22Rv1 (cell line): Measurements from ENCODE around the gene QSOX2.

ENCODE experiments used
- H3K27ac ChIP-seq: fragments of 450-650 bp; 2 replicates; pipeline ENCODE4 v1.5.1; 2017
- CTCF ChIP-seq: fragments of 450-650 bp; IDR thresholded peaks from 2 replicates; pipeline ENCODE4 v1.5.1; 2017; ENCODE audit warnings: mild to moderate bottlenecking
- ZFX ChIP-seq: fragments of 450-650 bp; IDR thresholded peaks from 2 replicates; pipeline ENCODE4 v1.6.1; 2017; ENCODE audit warnings: antibody characterized with exemption, borderline replicate concordance

The QSOX2 gene

DNA sequence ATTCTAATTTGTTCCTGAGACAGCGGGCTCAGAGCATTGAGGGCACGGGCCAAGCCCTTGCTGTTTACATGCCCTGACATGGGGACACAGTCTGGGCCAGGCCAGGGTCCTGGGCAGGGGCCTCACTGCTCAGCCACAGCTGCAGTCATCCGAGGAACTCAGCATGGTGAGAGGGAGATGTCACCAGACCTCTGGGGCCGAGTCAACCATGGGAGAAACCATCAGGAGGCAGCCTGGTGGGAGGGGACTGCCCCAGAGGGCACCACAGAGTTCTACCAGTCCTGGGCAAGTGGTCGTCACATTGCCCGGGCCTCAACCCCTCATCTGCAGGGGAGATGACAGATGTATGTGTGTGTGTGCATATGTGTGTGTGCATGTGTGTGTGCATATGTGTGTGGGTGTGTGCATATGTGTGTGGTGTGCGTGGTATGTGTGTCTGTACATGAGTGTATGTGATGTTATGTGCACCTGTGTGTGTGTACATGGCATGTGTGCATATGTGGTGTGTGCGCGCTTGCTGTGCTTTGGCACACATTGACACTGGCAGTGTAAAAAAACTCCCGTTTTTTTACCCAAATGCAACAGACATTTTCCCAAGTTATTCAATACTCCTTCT is 84.5 kb downstream of the QSOX2 start:
- no peak overlapping the region for H3K27ac ChIP-seq
- TF ChIP-seq ZFX, result no peak
- TF ChIP-seq CTCF, result no peak

GRCh38 chr9:136160381-136160841 is 85.2 kb downstream of the QSOX2 start:
- TF ChIP-seq ZFX (no peak), CTCF (no peak)
- no peak overlapping the region for H3K27ac ChIP-seq

GRCh38 chr9:136159851-136160250 is 85.8 kb downstream of the QSOX2 start:
- H3K27ac ChIP-seq, result no peak overlapping the region

DNA sequence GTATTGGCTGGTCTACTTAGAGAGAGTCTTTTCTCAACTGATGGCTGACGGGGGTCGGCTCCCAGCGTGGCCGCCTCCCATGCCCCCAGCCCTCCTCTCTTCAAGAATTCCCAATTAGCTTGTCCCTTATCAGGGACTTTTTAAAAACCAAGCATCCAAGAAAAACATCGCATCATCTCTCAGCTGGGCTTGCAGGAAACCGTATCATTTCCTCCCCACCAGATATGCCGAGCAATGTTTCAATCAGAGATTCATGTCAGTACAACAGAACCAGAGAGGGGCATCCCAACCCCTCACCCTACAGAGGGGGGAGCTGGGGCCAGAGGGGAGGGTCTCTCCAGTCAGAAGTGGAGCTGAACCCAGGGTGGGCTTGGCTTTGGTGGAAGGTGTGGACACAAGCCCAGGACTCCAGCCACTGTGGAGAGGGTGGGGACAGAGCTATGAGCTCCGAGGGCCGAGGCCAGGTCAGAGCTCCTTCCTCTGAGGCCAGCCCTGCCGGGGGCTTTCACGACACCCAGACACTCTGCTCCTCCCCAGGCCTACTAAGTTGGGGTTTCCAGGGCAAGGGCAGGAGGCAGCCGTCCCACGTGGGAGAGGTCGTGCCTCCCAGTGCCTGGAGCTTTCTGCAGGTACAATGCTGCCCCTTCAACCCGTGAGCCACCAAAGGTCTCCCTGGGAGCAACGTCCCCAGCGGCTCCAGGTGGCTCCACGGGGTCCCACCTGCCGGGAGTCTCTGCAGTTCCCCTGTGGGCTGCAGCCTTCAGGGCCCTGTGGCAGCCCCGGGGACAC is 87.9 kb downstream of the QSOX2 start:
- H3K27ac ChIP-seq, result no peak overlapping the region
- TF ChIP-seq ZFX (no peak), CTCF (no peak)

More at GRCh38 chr9:136159851-136160250, 85.8 kb downstream of the QSOX2 start:
- TF ChIP-seq ZFX (no peak), CTCF (no peak)
